Measurements from ENCODE around the gene AGAP2. TPM values are rescaled to one million over a fixed set of nuclear protein-coding genes. Genes with fewer than 3 reads are reported as not detected.
"Not testable (repeated sequence)": the region's sequence is repeated elsewhere in the genome, so short reads cannot be mapped to it uniquely, and the experiment has no call there.

Gene AGAP2
- total RNA-seq, 2 experiments from 2014 or later, result 21.0 to 21.2 TPM

- Mint-ChIP-seq H3K27ac (no peak overlapping the region), H3K4me1 (ENCODE audit: low read depth) (no peaks in the 10 kb centered on the region), H3K4me3 (no peak overlapping the region), H3K9me3 (no peaks in the 10 kb centered on the region), H3K27me3 (peaks cover 59% of the 10 kb centered on the region), H3K36me3 (ENCODE audit: low read depth) (no peaks in the 10 kb centered on the region)
- Histone ChIP-seq H3K4me1 (ENCODE audit: insufficient read depth, low read length) (no peaks in the 10 kb centered on the region), H3K27me3 (ENCODE audit: control insufficient read depth in 1 of 2, insufficient read depth in 2 of 2, low read length in 2 of 2) (peaks cover 8 to 10% of the 10 kb centered on the region in 2 experiments), H3K27ac (ENCODE audit: low read depth in 1 of 2, low read length in 2 of 2) (no peak overlapping the region), H3K9me3 (ENCODE audit: control insufficient read depth in 1 of 2, insufficient read depth in 1 of 2, low read length in 2 of 2) (no peaks in the 10 kb centered on the region), H3K36me3 (ENCODE audit: insufficient read depth, low read length) (no peaks in the 10 kb centered on the region), H3K4me3 (ENCODE audit: low read length) (no peak overlapping the region)
- TF ChIP-seq CTCF (IDR thresholded peaks at IDR 0.05), result no peak
- intact Hi-C loops (cut with DNase I, micrococcal nuclease), result no loop called here
- POLR2A ChIA-PET, result no interaction called here
- DNase-seq, result no peak
- no peak for ATAC-seq (ENCODE audit: poor library complexity)
- CTCF ChIA-PET, result no interaction called here
These were observed 50.7 kb downstream of the AGAP2 start for GRCh38 chr12:57687862-57688261.

- ChIA-PET CTCF (no interaction called here), POLR2A (no interaction called here)
- intact Hi-C loops (cut with DNase I, micrococcal nuclease), result no loop called here
- Mint-ChIP-seq H3K27me3 (peaks cover 19% of the 10 kb centered on the region), H3K9me3 (peaks cover 2% of the 10 kb centered on the region), H3K36me3 (ENCODE audit: low read depth) (no peaks in the 10 kb centered on the region), H3K4me1 (ENCODE audit: low read depth) (no peaks in the 10 kb centered on the region), H3K27ac (no peak overlapping the region), H3K4me3 (no peak overlapping the region)
- no peak for TF ChIP-seq CTCF (IDR thresholded peaks at IDR 0.05)
- H3K36me3 ChIP-seq (ENCODE audit: insufficient read depth, low read length), result no peaks in the 10 kb centered on the region
- DNase-seq (no peak), ATAC-seq (ENCODE audit: poor library complexity) (no peak)
- H3K27ac ChIP-seq (ENCODE audit: low read depth in 1 of 2, low read length in 2 of 2), result no peak overlapping the region
- no peaks in the 10 kb centered on the region for H3K4me1 ChIP-seq (ENCODE audit: insufficient read depth, low read length)
- H3K4me3 ChIP-seq (ENCODE audit: low read length), result no peak overlapping the region
- no peaks in the 10 kb centered on the region for H3K27me3 ChIP-seq (ENCODE audit: control insufficient read depth in 1 of 2, insufficient read depth in 2 of 2, low read length in 2 of 2)
- peaks cover 0 to 8% of the 10 kb centered on the region in 2 experiments for H3K9me3 ChIP-seq (ENCODE audit: control insufficient read depth in 1 of 2, insufficient read depth in 1 of 2, low read length in 2 of 2)
These were observed 58.8 kb downstream of the AGAP2 start for GRCh38 chr12:57679697-57680096.

- intact Hi-C loops (cut with DNase I, micrococcal nuclease); H3K9me3 Mint-ChIP-seq; H3K27me3 ChIP-seq (ENCODE audit: control insufficient read depth in 1 of 2, insufficient read depth in 2 of 2, low read length in 2 of 2); H3K27ac Mint-ChIP-seq; H3K36me3 Mint-ChIP-seq (ENCODE audit: low read depth); POLR2A ChIA-PET; H3K9me3 ChIP-seq (ENCODE audit: control insufficient read depth in 1 of 2, insufficient read depth in 1 of 2, low read length in 2 of 2); H3K4me1 Mint-ChIP-seq (ENCODE audit: low read depth); H3K36me3 ChIP-seq (ENCODE audit: insufficient read depth, low read length); DNase-seq; H3K27ac ChIP-seq (ENCODE audit: low read depth in 1 of 2, low read length in 2 of 2); ATAC-seq (ENCODE audit: poor library complexity); H3K4me1 ChIP-seq (ENCODE audit: insufficient read depth, low read length); H3K4me3 ChIP-seq (ENCODE audit: low read length); H3K4me3 Mint-ChIP-seq; H3K27me3 Mint-ChIP-seq: not testable (repeated sequence)
- CTCF ChIA-PET, result interaction anchor here (0.9 to 1.5 kb wide), 2 partner anchors 16 to 45 kb away, joined by 3 to 4 read pairs; partner anchors contain the start of genes B4GALNT1 and OS9
These were observed 60.6 kb downstream of the AGAP2 start for GRCh38 chr12:57677947-57678346.

GRCh38 chr12:57674691-57675090 is 63.9 kb downstream of the AGAP2 start:
- TF ChIP-seq CTCF (IDR thresholded peaks at IDR 0.05), result no peak
- Mint-ChIP-seq H3K36me3 (ENCODE audit: low read depth) (no peaks in the 10 kb centered on the region), H3K27me3 (peaks cover 15% of the 10 kb centered on the region), H3K9me3 (no peaks in the 10 kb centered on the region), H3K4me1 (ENCODE audit: low read depth) (no peaks in the 10 kb centered on the region), H3K4me3 (no peak overlapping the region), H3K27ac (no peak overlapping the region)
- no peak overlapping the region for H3K4me3 ChIP-seq (ENCODE audit: low read length)
- no peaks in the 10 kb centered on the region for H3K4me1 ChIP-seq (ENCODE audit: insufficient read depth, low read length)
- ChIA-PET CTCF (no interaction called here), POLR2A (no interaction called here)
- no peak for ATAC-seq (ENCODE audit: poor library complexity)
- H3K27ac ChIP-seq (ENCODE audit: low read depth in 1 of 2, low read length in 2 of 2), result no peak overlapping the region
- no peaks in the 10 kb centered on the region for H3K27me3 ChIP-seq (ENCODE audit: control insufficient read depth in 1 of 2, insufficient read depth in 2 of 2, low read length in 2 of 2)
- H3K36me3 ChIP-seq (ENCODE audit: insufficient read depth, low read length), result no peaks in the 10 kb centered on the region
- DNase-seq, result no peak
- no peaks in the 10 kb centered on the region for H3K9me3 ChIP-seq (ENCODE audit: control insufficient read depth in 1 of 2, insufficient read depth in 1 of 2, low read length in 2 of 2)
- intact Hi-C loops (cut with DNase I, micrococcal nuclease), result no loop called here

Data from CD4-positive, alpha-beta T cell (primary cell).